Ovary (tissue), 3 donors: ENCODE data around the gene HECW1.

Source experiments
- CTCF ChIP-seq, 3 donors: fragments of 450-650 bp in 2 of 3; fragments of 200-600 bp in 1 of 3; IDR thresholded peaks; one replicate each; pipeline versions ENCODE4 v1.5.1 to v1.8.0; 2016 to 2022; ENCODE audit warnings: antibody characterized with exemption in 3 of 3, mild to moderate bottlenecking in 1 of 3
- EP300 ChIP-seq: sonication (generic); formaldehyde crosslinking; IDR thresholded peaks from one replicate; pipeline ENCODE4 v1.6.1; 2017; ENCODE audit warnings: antibody characterized with exemption
- donor health status: DM: no; HTN: no; CAD: no.

GRCh38 chr7:43142703-43143102 lies 30.3 kb downstream of the HECW1 start:
- TF ChIP-seq EP300: no peak
- TF ChIP-seq CTCF (IDR thresholded peaks at IDR 0.05): no peak
